HepG2 (cell line): ENCODE data around the gene PGPEP1. TPM values are rescaled to one million over a fixed set of nuclear protein-coding genes. Genes with fewer than 3 reads are reported as not detected.
A peak's percentile ranks its signal among the peaks of the same experiment; 100 is the strongest.

Experiments used
- CEBPG ChIP-seq: IDR thresholded peaks from 2 replicates; pipeline ENCODE4 v1.6.1; 2016
- ELF3 ChIP-seq: IDR thresholded peaks from 2 replicates; pipeline ENCODE4 v1.6.1; 2016; ENCODE audit warnings: missing genetic modification reagents, missing compliant biosample characterization
- ETS1 ChIP-seq: sonication (generic); formaldehyde crosslinking; IDR thresholded peaks from 2 replicates; pipeline ENCODE4 v1.4.0; 2020; ENCODE audit warnings: missing genetic modification reagents
- HDAC2 ChIP-seq: sonication (generic); formaldehyde crosslinking; IDR thresholded peaks from 2 replicates; pipeline ENCODE4 v1.4.0; 2020; ENCODE audit warnings: missing genetic modification reagents
- KDM6A ChIP-seq: IDR thresholded peaks from 2 replicates; pipeline ENCODE4 v1.6.1; 2016; ENCODE audit warnings: low read depth
- KLF16 ChIP-seq, 2 experiments: sonication (generic) in 1 of 2; formaldehyde crosslinking in 1 of 2; IDR thresholded peaks; 2 replicates each; pipeline versions ENCODE4 v1.6.1 to v1.8.0; 2016 to 2023; ENCODE audit warnings: missing genetic modification reagents in 2 of 2, missing compliant biosample characterization in 1 of 2
- NR1H2 ChIP-seq: sonication (generic); formaldehyde crosslinking; IDR thresholded peaks from 2 replicates; pipeline ENCODE4 v1.8.1; 2022; ENCODE audit warnings: low read depth, missing genetic modification reagents, borderline replicate concordance
- SETDB1 ChIP-seq: sonication (generic); formaldehyde crosslinking; IDR thresholded peaks from 2 replicates; pipeline ENCODE4 v1.5.1; 2020; ENCODE audit warnings: missing genetic modification reagents, mild to moderate bottlenecking, borderline replicate concordance
- TFAP4 ChIP-seq: sonication (generic); IDR thresholded peaks from 2 replicates; pipeline ENCODE4 v1.6.1; 2016; ENCODE audit warnings: low read depth, borderline replicate concordance
- TSC22D2 ChIP-seq: sonication (generic); formaldehyde crosslinking; IDR thresholded peaks from 2 replicates; pipeline ENCODE4 v1.5.1; 2020; ENCODE audit warnings: missing genetic modification reagents, mild to moderate bottlenecking, borderline replicate concordance
- ZBTB25 ChIP-seq: IDR thresholded peaks from 2 replicates; pipeline ENCODE4 v1.6.1; 2018; ENCODE audit warnings: missing genetic modification reagents
- ZBTB44 ChIP-seq: sonication (generic); formaldehyde crosslinking; IDR thresholded peaks from 2 replicates; pipeline ENCODE4 v1.4.0; 2020; ENCODE audit warnings: missing genetic modification reagents
- ZNF646 ChIP-seq: sonication (generic); formaldehyde crosslinking; IDR thresholded peaks from 2 replicates; pipeline ENCODE4 v1.9.0; 2021; ENCODE audit warnings: mild to moderate bottlenecking, missing genetic modification reagents
- ZNF724P ChIP-seq: sonication (generic); formaldehyde crosslinking; IDR thresholded peaks from 2 replicates; pipeline ENCODE4 v1.8.0; 2022; ENCODE audit warnings: missing genetic modification reagents, borderline replicate concordance
- ZNF816 ChIP-seq: sonication (generic); formaldehyde crosslinking; IDR thresholded peaks from 2 replicates; pipeline ENCODE4 v1.8.0; 2022; ENCODE audit warnings: missing genetic modification reagents, mild to moderate bottlenecking, borderline replicate concordance
- polyA plus RNA-seq, 8 experiments: library from polyadenylated mRNA; depleted of rRNA in 3 of 8; stranded (reverse) in 7 of 8; unstranded in 1 of 8; fragments of >200 nt; fragmentation: Illumina TruSeq in 4 of 8; extraction: Trizol in 4 of 8; gene quantifications; 2 replicates each; pipeline versions ENCODE4 v1.2.1 to v1.2.3, GENCODE V29; 2011 to 2016; ENCODE audit warnings: low read depth in 4 of 8, missing spikeins in 1 of 8, mixed read lengths in 1 of 8; ENCODE audit not compliant: insufficient read depth in 1 of 8
- total RNA-seq, 5 experiments: library from RNA; depleted of rRNA; stranded (reverse); fragments of >200 nt; fragmentation: Illumina TruSeq; extraction: Trizol; gene quantifications; 2 replicates each; pipeline ENCODE4 v1.2.3, GENCODE V29; 2016; ENCODE audit warnings: low read depth in 1 of 5

Gene PGPEP1
- total and polyA plus RNA-seq, 2 of the 13 experiments (the other 11 are each of a cell fraction or from before 2014, with no cell fraction given), result 53.1 to 56.6 TPM

- TF ChIP-seq ZBTB44 (CRISPR knock-in tag) (no peak), ELF3 (CRISPR knock-in tag) (no peak), KLF16 (CRISPR knock-in tag; IDR thresholded peaks at IDR 0.05) (no peak), ETS1 (CRISPR knock-in tag) (no peak), ZBTB25 (CRISPR knock-in tag) (no peak), CEBPG (CRISPR knock-in tag) (no peak), KDM6A (CRISPR knock-in tag) (no peak), NR1H2 (no peak), SETDB1 (CRISPR knock-in tag) (no peak), TFAP4 (peak; percentile 31; the same call in 1 of the 2 replicates), TSC22D2 (CRISPR knock-in tag) (no peak), ZNF646 (CRISPR knock-in tag) (no peak), ZNF724P (CRISPR knock-in tag) (peak; percentile 49), HDAC2 (CRISPR knock-in tag) (peak; percentile 8; the same call in 1 of the 2 replicates), ZNF816 (peak; percentile 39; the same call in 1 of the 2 replicates)
Measured at GRCh38 chr19:18388960-18389725, 48.7 kb downstream of the PGPEP1 start (continued).
